Astrocyte (in vitro differentiated cells and primary cell): ENCODE measurements around the gene C15orf62.

ENCODE experiments used
- EZH2 ChIP-seq: IDR thresholded peaks from 2 replicates; pipeline ENCODE4 v1.6.1; 2012; ENCODE audit warnings: mild to moderate bottlenecking, low read length, inconsistent platforms; ENCODE audit not compliant: insufficient read depth
- TF ChIP-seq, protein P1 (sequence below): IDR thresholded peaks from 2 replicates; pipeline ENCODE4 v1.5.1; 2011; ENCODE audit warnings: low read depth, mild to moderate bottlenecking, inconsistent platforms, low read length, moderate library complexity; ENCODE audit not compliant: insufficient read depth

DNA sequence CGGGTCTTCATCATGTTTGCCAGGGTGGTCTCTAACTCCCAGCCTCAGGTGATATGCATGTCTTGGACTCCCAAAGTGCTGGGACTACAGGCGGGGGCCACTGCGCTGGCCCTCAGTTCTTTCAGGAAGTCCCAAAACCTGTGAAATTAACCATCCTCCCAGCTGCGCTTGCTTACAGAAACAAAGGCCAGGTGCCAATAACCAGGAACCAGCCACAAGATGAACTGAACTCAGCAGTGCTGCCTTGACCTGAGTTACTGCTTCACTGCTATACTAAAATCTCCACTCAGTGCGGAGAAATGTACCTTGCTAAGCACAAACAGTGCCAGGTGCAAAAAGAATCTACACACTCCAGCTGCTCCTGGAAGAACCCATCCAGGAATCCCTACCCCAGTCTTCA is 9.8 kb upstream of the C15orf62 start:
- TF ChIP-seq, protein P1, sequence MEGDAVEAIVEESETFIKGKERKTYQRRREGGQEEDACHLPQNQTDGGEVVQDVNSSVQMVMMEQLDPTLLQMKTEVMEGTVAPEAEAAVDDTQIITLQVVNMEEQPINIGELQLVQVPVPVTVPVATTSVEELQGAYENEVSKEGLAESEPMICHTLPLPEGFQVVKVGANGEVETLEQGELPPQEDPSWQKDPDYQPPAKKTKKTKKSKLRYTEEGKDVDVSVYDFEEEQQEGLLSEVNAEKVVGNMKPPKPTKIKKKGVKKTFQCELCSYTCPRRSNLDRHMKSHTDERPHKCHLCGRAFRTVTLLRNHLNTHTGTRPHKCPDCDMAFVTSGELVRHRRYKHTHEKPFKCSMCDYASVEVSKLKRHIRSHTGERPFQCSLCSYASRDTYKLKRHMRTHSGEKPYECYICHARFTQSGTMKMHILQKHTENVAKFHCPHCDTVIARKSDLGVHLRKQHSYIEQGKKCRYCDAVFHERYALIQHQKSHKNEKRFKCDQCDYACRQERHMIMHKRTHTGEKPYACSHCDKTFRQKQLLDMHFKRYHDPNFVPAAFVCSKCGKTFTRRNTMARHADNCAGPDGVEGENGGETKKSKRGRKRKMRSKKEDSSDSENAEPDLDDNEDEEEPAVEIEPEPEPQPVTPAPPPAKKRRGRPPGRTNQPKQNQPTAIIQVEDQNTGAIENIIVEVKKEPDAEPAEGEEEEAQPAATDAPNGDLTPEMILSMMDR = no peak
- no peak for TF ChIP-seq EZH2
